Kidney epithelial cell (primary cell): ENCODE results near the gene GDI2. TPM values are rescaled to one million over a fixed set of nuclear protein-coding genes. Genes with fewer than 3 reads are reported as not detected.
"Not testable (repeated sequence)": the region's sequence is repeated elsewhere in the genome, so short reads cannot be mapped to it uniquely, and the experiment has no call there.

Experiments used
- DNase-seq: peaks from one replicate; pipeline ENCODE4 v3.0.0-alpha.2; 2010; ENCODE audit warnings: low read depth
- H3K27me3 ChIP-seq: 2 replicates; pipeline ENCODE4 v1.6.0; 2011; ENCODE audit warnings: low read length; ENCODE audit not compliant: control insufficient read depth, insufficient read depth
- H3K36me3 ChIP-seq: 2 replicates; pipeline ENCODE4 v1.5.1; 2011; ENCODE audit warnings: low read length; ENCODE audit not compliant: control insufficient read depth, insufficient read depth
- H3K4me3 ChIP-seq: 2 replicates; pipeline ENCODE4 v1.5.1; 2011; ENCODE audit warnings: low read depth, mild to moderate bottlenecking, control low read depth, low read length
- total RNA-seq: library from RNA; depleted of rRNA; stranded (reverse); fragments of >200 nt; gene quantifications from 2 replicates; pipeline ENCODE4 v1.2.3, GENCODE V29; 2015
- TF ChIP-seq, protein P1 (sequence below): IDR thresholded peaks from 2 replicates; pipeline ENCODE4 v1.5.1; 2011; ENCODE audit warnings: mild to moderate bottlenecking, moderate library complexity, low read length, control low read depth, inconsistent platforms; ENCODE audit not compliant: insufficient read depth, poor library complexity, severe bottlenecking

Gene GDI2
- total RNA-seq, 1 donor from 2014 or later, result 328 TPM

DNA sequence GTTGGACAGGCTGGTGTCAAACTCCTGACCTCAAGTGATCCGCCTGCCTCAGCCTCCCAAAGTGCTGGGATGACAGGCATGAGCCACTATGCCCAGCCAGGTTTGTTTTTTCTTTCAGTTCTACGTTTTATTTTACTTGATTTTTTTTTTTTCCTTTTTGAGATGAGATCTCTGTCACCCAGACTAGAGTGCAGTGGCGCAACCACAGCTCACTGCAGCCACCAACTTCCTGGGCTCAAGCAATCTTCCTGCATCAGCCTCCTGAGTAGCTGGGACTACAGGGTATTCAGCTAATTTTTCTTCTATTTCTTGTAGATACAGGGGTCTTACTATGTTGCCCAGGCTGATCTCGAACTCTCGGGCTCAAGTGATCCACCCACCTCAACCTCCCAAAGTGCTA is 24.3 kb downstream of the GDI2 start:
- DNase-seq, result no peak
- no peak overlapping the region for H3K4me3 ChIP-seq
- H3K27me3 ChIP-seq, result no peaks in the 10 kb centered on the region
- no peaks in the 10 kb centered on the region for H3K36me3 ChIP-seq
- TF ChIP-seq, protein P1, sequence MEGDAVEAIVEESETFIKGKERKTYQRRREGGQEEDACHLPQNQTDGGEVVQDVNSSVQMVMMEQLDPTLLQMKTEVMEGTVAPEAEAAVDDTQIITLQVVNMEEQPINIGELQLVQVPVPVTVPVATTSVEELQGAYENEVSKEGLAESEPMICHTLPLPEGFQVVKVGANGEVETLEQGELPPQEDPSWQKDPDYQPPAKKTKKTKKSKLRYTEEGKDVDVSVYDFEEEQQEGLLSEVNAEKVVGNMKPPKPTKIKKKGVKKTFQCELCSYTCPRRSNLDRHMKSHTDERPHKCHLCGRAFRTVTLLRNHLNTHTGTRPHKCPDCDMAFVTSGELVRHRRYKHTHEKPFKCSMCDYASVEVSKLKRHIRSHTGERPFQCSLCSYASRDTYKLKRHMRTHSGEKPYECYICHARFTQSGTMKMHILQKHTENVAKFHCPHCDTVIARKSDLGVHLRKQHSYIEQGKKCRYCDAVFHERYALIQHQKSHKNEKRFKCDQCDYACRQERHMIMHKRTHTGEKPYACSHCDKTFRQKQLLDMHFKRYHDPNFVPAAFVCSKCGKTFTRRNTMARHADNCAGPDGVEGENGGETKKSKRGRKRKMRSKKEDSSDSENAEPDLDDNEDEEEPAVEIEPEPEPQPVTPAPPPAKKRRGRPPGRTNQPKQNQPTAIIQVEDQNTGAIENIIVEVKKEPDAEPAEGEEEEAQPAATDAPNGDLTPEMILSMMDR, result no peak

DNA sequence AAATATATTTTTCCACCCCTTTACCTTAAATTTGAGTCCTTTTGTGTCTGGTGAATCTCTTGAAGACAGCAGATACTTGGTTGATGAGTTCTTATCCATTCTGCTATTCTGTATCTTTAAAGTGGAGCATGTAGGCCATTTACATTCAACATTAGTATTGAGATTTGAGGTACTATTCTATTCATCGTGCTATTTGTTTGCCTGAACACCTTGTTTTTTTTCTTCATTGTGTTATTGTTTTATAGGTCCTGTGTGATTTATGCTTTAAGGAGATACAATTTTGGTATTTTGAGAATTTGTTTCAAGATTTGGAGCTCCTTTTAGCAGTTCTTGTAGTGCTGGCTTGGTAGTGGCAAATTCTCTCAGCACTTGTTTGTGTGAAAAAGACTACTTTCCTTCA is 29.9 kb downstream of the GDI2 start:
- H3K4me3 ChIP-seq, result no peak overlapping the region
- no peaks in the 10 kb centered on the region for H3K27me3 ChIP-seq
- H3K36me3 ChIP-seq, result no peaks in the 10 kb centered on the region
- DNase-seq, result no peak
- TF ChIP-seq, protein P1, result no peak

DNA sequence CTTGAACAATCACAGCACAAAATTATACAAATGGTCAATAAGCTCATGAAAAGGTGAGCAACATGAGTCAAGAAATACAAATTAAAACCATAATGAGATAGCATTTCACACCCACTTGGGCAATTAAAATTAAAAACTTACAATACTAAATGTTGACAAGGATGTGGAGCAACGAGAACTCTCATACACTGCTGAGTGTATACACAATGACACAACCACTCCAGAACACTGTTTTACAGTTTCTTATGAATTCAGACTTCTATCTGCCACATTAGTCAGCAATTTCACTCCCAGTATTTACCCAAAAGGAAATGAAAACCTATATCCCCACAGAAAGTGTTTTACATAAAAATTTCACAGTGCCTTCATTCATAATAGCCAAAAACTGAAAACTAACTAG is 31.1 kb downstream of the GDI2 start:
- TF ChIP-seq, protein P1, result no peak
- H3K27me3 ChIP-seq, result no peaks in the 10 kb centered on the region
- H3K36me3 ChIP-seq, result no peaks in the 10 kb centered on the region
- no peak overlapping the region for H3K4me3 ChIP-seq
- DNase-seq, result no peak

DNA sequence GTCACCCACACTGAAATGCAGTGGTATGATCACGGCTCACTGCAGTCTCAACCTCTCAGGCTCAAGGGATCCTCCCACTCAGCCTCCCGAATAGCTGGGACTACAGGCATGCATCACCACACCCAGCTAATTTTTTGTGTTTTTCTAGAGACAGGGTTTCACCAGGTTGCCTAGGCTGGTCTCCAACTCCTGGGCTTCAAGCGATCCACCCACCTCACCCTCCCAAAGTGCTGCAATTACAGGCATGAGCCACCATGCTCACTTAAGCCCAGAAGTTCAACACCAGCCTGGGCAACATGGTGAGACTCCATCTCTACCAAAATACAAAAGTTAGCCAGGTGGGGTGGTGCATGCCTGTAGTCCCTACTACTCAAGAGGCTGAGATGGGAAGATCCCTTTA is 33.5 kb downstream of the GDI2 start:
- H3K4me3 ChIP-seq, result no peak overlapping the region
- DNase-seq, result no peak
- H3K36me3 ChIP-seq, result no peaks in the 10 kb centered on the region
- TF ChIP-seq, protein P1, result no peak
- no peaks in the 10 kb centered on the region for H3K27me3 ChIP-seq

DNA sequence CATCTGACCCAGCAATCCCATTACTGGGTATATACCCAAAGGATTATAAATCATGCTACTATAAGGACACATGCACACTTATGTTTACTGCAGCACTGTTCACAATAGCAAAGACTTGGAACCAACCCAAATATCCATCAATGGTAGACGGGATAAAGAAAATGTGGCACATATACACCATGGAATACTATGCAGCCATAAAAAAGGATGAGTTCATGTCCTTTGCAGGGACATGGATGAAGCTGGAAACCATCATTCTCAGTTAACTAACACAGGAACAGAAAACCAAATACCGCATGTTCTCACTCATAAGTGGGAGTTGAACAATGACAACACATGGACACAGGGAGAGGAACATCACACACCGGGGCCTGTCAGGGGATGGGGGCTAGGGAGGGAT is 35.5 kb downstream of the GDI2 start:
- not testable (repeated sequence) for H3K4me3 ChIP-seq, DNase-seq, H3K27me3 ChIP-seq, H3K36me3 ChIP-seq

DNA sequence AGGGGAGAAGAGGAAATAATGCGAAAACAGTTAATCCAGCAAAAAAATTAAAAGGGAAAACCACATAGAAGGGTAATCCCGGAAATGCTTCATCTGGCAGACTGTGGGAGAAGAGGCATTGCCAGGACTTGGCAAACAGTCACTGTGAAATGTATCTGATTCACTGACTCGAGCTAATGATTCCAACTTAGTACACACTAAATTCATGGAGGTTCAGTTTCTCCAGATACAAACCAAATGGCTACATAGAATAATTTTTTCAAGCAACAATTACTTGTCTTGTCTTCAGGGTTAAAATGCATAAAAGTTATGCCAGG is 36.4 kb downstream of the GDI2 start:
- H3K27me3 ChIP-seq, result no peaks in the 10 kb centered on the region
- TF ChIP-seq, protein P1, result no peak
- peak; percentile 4 for DNase-seq
- no peak overlapping the region for H3K4me3 ChIP-seq
- H3K36me3 ChIP-seq, result peaks cover 2% of the 10 kb centered on the region
